GM12878 (cell line): ENCODE measurements around the gene SHB.

Source experiments
- ASH2L ChIP-seq: fragments of 300-600, 200-600 bp; sonication (generic); IDR thresholded peaks from 2 replicates; pipeline ENCODE4 v1.6.1; 2017; ENCODE audit warnings: low read depth, mild to moderate bottlenecking, borderline replicate concordance
- CBFB ChIP-seq: IDR thresholded peaks from 2 replicates; pipeline ENCODE4 v1.6.1; 2016; ENCODE audit warnings: antibody characterized with exemption, low read depth
- CTCF ChIP-seq, 3 experiments: IDR thresholded peaks in 2 of 3; conservative IDR thresholded peaks in 1 of 3; 2 replicates each; pipeline ENCODE4 v1.5.1; 2011; ENCODE audit warnings: low read depth in 3 of 3, low read length in 3 of 3, mild to moderate bottlenecking in 3 of 3, control low read depth in 2 of 3, moderate library complexity in 2 of 3, inconsistent platforms in 1 of 3, mixed read lengths in 1 of 3; ENCODE audit not compliant: control insufficient read depth in 2 of 3, insufficient read depth in 1 of 3; ENCODE audit errors: extremely low read depth in 1 of 3
- ESRRA ChIP-seq: IDR thresholded peaks from 2 replicates; pipeline ENCODE4 v1.6.1; 2012; ENCODE audit warnings: mild to moderate bottlenecking, low read length, improper control_type of control experiment
- ZNF274 ChIP-seq: IDR thresholded peaks from one replicate; pipeline ENCODE4 v1.8.0; 2011; ENCODE audit not compliant: insufficient read length, insufficient read depth
- TF ChIP-seq, protein P1 (sequence below): fragments of 450-650 bp; IDR thresholded peaks from 2 replicates; pipeline ENCODE4 v1.6.1; 2017; ENCODE audit warnings: mild to moderate bottlenecking, low read depth, inconsistent platforms; ENCODE audit not compliant: poor library complexity, severe bottlenecking

DNA sequence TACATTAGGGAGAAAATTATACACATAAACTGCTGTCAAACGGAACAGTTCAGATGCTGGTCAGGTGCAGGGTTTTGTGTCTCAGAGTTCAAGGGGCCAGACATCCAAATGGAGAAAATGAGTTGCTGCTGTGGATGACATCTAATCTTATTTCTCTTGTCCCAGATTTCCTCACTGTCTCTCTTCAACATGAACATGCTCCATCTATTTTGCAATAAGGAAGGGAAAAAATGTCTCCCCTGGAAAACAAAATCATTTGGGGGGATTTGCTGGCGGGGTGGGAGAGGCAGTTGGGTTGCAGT is 51.2 kb downstream of the SHB start:
- TF ChIP-seq ZNF274 (no peak), ESRRA (no peak), CTCF (IDR thresholded peaks at IDR 0.05 in 2 of 3, conservative IDR thresholded peaks at IDR 0.05 in 1 of 3; ENCODE audit: control insufficient read depth in 2 of 3, extremely low read depth in 1 of 3, insufficient read depth in 1 of 3, low read depth in 3 of 3, low read length in 3 of 3) (no peak), CBFB (no peak), ASH2L (no peak)
- TF ChIP-seq, protein P1, sequence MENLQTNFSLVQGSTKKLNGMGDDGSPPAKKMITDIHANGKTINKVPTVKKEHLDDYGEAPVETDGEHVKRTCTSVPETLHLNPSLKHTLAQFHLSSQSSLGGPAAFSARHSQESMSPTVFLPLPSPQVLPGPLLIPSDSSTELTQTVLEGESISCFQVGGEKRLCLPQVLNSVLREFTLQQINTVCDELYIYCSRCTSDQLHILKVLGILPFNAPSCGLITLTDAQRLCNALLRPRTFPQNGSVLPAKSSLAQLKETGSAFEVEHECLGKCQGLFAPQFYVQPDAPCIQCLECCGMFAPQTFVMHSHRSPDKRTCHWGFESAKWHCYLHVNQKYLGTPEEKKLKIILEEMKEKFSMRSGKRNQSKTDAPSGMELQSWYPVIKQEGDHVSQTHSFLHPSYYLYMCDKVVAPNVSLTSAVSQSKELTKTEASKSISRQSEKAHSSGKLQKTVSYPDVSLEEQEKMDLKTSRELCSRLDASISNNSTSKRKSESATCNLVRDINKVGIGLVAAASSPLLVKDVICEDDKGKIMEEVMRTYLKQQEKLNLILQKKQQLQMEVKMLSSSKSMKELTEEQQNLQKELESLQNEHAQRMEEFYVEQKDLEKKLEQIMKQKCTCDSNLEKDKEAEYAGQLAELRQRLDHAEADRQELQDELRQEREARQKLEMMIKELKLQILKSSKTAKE: no peak
